ENCODE results near the gene GABARAPL1. TPM values are rescaled to one million over a fixed set of nuclear protein-coding genes. Genes with fewer than 3 reads are reported as not detected.

The GABARAPL1 gene
- total RNA-seq, 2 donors from 2014 or later = 25.2 to 53.6 TPM

DNA sequence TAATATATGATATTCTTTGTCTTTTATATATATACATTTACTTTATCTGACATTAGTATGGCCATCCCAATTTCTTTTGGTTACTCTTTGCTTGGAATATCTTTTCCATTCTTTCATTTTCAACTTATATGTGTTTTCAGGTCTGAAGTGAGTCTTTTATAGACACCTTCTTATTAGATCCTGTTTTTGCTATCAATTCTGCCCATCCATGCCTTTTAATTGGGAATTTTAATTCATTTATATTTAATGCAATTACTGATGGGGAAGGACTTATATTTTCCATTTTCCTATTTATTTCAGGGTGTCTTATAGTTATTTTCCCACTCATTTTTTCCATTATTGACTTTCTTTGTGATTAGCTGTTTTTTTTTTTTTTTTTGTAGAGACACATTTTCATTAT is 43.4 kb downstream of the GABARAPL1 start:
- intact Hi-C loops (cut with DNase I, micrococcal nuclease) = loop anchor here in 1 of 2 donors (10.0 kb wide), 1 partner anchor 259 kb away; no protein-coding TSS in a partner anchor

DNA sequence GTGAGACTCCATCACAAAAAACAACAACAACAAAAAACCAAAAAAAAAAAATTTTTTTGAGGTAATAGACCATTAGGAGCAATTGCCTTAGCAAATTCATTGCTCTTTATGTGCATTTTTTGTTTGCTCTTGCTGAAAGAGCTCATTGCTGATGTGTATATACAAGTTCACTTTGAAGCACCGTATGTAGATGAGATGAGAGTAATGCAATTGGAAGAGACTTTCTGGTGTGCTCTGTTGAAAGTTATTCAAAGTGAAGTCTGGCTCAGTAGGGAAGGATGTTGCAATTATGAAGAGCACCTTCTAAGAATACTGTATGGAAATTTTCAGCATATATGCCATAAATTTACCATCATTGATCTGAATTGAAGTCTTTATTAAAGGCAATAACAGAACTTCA is 48.2 kb downstream of the GABARAPL1 start:
- ATAC-seq = no peak
- intact Hi-C loops (cut with DNase I, micrococcal nuclease) = no loop called here
- no peak for DNase-seq

More for the DNA sequence above, 43.4 kb downstream of the GABARAPL1 start:
- DNase-seq (no peak), ATAC-seq (no peak)

DNA sequence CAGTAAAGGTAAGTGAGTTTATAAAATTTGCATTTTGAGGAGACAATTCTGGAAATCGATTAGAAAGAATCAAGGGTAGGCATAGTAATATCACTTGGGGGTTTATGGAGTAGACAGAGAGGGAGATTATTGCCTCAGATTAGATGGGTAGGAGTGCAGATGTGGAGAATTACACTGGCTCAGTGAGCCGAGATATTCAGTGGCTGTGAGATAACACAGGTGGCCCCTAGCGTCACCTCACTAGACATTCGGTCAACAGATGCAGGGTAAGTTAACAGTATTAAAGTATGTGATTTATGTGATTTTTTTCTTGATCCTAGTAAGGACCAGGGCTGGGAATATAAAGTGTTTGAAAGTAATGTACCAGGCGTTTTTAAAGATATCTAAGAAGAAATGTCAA is 55.4 kb downstream of the GABARAPL1 start:
- intact Hi-C loops (cut with DNase I, micrococcal nuclease) = no loop called here
- ATAC-seq (no peak), DNase-seq (no peak)

DNA sequence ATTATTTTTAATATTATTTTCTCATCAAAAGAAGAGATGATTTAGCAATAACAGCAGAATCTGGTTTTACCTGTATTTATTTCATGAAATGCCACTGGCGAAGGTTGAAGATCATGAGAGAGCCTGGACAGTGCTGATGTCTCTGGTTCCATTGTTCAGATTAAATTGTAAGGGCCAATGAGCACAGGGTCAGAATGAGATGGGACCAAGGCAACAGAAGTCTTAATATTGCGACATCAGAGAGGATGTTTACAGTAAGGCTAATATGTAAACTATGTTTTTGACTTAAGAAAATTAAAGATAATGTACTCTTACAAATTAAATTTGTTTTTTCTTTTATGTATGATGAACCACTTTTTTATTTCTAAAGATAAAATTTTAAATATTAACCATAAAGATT is 59.8 kb downstream of the GABARAPL1 start:
- ATAC-seq (no peak), DNase-seq (no peak)
- intact Hi-C loops (cut with DNase I, micrococcal nuclease) = no loop called here

Other genes starting within 250 kb of the GABARAPL1 start
- gene CLEC12A, start 241.5 kb upstream of the GABARAPL1 start, total RNA-seq = under 1 TPM in 1 of 2 donors, not detected in 1; 0.75 TPM
- not detected for gene CLEC1B, start 213.8 kb upstream of the GABARAPL1 start, total RNA-seq
- gene CLEC12B, start 202.2 kb upstream of the GABARAPL1 start, total RNA-seq = not detected
- gene CLEC9A, start 182.2 kb upstream of the GABARAPL1 start, total RNA-seq = under 1 TPM in 1 of 2 donors, not detected in 1; 0.39 TPM
- 1 to 10 TPM in 1 of 2 donors, under 1 TPM in 1; 0.64 to 1.4 TPM for gene CLEC1A, start 113.9 kb upstream of the GABARAPL1 start, total RNA-seq
- gene CLEC7A, start 82.7 kb upstream of the GABARAPL1 start, total RNA-seq = 1 to 10 TPM; 2.5 to 4.5 TPM
- gene OLR1, start 40.7 kb upstream of the GABARAPL1 start, total RNA-seq = not detected
- gene TMEM52B, start 33.8 kb upstream of the GABARAPL1 start, total RNA-seq = not detected
- 1 to 10 TPM in 1 of 2 donors, under 1 TPM in 1; 0.87 to 2.7 TPM for gene KLRD1, start 95.0 kb downstream of the GABARAPL1 start, total RNA-seq
- 1 to 10 TPM in 1 of 2 donors, under 1 TPM in 1; 0.92 to 1.9 TPM for gene KLRK1, start 177.2 kb downstream of the GABARAPL1 start, total RNA-seq
- gene KLRC4, start 196.9 kb downstream of the GABARAPL1 start, total RNA-seq = under 1 TPM in 1 of 2 donors, not detected in 1; 0.46 TPM
- not detected for gene KLRC3, start 207.7 kb downstream of the GABARAPL1 start, total RNA-seq
- 1 to 10 TPM in 1 of 2 donors, under 1 TPM in 1; 0.89 to 1.7 TPM for gene KLRC2, start 223.1 kb downstream of the GABARAPL1 start, total RNA-seq
- gene KLRC1, start 240.5 kb downstream of the GABARAPL1 start, total RNA-seq = 1 to 10 TPM; 1.0 to 2.0 TPM